GM18505 (cell line): ENCODE measurements around the gene NLRP2B.
"Not testable (repeated sequence)": the region's sequence is repeated elsewhere in the genome, so short reads cannot be mapped to it uniquely, and the experiment has no call there.

Source experiments
- ATAC-seq: cut with Tn5 transposase; IDR thresholded peaks from one replicate; pipeline ENCODE4 v1.9.1; 2021; ENCODE audit not compliant: unreplicated experiment
- POLR2A ChIP-seq: IDR thresholded peaks from 4 replicates; pipeline ENCODE4 v1.6.1; 2011; ENCODE audit warnings: borderline replicate concordance; ENCODE audit not compliant: insufficient read depth, insufficient read length; ENCODE audit errors: extremely low read depth

NLRP2B gene

GRCh38 chrX:57680160-57680559 lies at the start of gene NLRP2B:
NLRP2B (minus strand) TSS chrX:57680260.
- no peak for ATAC-seq
- no peak for TF ChIP-seq POLR2A

- not testable (repeated sequence) for ATAC-seq
Observed at GRCh38 chrX:57725995-57726394, 45.9 kb upstream of the NLRP2B start.

- ATAC-seq = no peak
- no peak for TF ChIP-seq POLR2A
Observed at GRCh38 chrX:57681341-57681740, 1.3 kb upstream of the NLRP2B start.

GRCh38 chrX:57678686-57679428 lies 1.2 kb downstream of the NLRP2B start:
- no peak for ATAC-seq
- no peak for TF ChIP-seq POLR2A

GRCh38 chrX:57677132-57677858 lies 2.8 kb downstream of the NLRP2B start:
- no peak for TF ChIP-seq POLR2A
- no peak for ATAC-seq

- no peak for TF ChIP-seq POLR2A
- no peak for ATAC-seq
Observed at GRCh38 chrX:57675320-57675719, 4.7 kb downstream of the NLRP2B start.

- no peak for TF ChIP-seq POLR2A
- no peak for ATAC-seq
Observed at GRCh38 chrX:57674861-57675260, 5.2 kb downstream of the NLRP2B start.

GRCh38 chrX:57669961-57670360 lies 10.1 kb downstream of the NLRP2B start:
- TF ChIP-seq POLR2A = no peak
- no peak for ATAC-seq

GRCh38 chrX:57667010-57667409 lies 13.1 kb downstream of the NLRP2B start:
- no peak for ATAC-seq
- no peak for TF ChIP-seq POLR2A

- TF ChIP-seq POLR2A = no peak
- no peak for ATAC-seq
Observed at GRCh38 chrX:57655065-57655464, 25.0 kb downstream of the NLRP2B start.

GRCh38 chrX:57652705-57653104 lies 27.4 kb downstream of the NLRP2B start:
- ATAC-seq = no peak
- no peak for TF ChIP-seq POLR2A

GRCh38 chrX:57651169-57651919 lies 28.7 kb downstream of the NLRP2B start:
- no peak for TF ChIP-seq POLR2A

GRCh38 chrX:57647020-57647419 lies 33.0 kb downstream of the NLRP2B start:
- no peak for ATAC-seq
- TF ChIP-seq POLR2A = no peak

More at GRCh38 chrX:57651169-57651919, 28.7 kb downstream of the NLRP2B start:
- ATAC-seq = no peak

- no peak for ATAC-seq
- TF ChIP-seq POLR2A = no peak
Observed at GRCh38 chrX:57643698-57644097, 36.4 kb downstream of the NLRP2B start.

GRCh38 chrX:57641338-57641737 lies 38.7 kb downstream of the NLRP2B start:
- no peak for TF ChIP-seq POLR2A
- ATAC-seq = no peak

GRCh38 chrX:57640674-57641016 lies 39.4 kb downstream of the NLRP2B start:
- TF ChIP-seq POLR2A = no peak

GRCh38 chrX:57629438-57629837 lies 50.6 kb downstream of the NLRP2B start:
- not testable (repeated sequence) for ATAC-seq

More at GRCh38 chrX:57640674-57641016, 39.4 kb downstream of the NLRP2B start:
- ATAC-seq = no peak
